Panc1 (cell line): Measurements from ENCODE around the gene ANKRD13A. TPM values are rescaled to one million over a fixed set of nuclear protein-coding genes. Genes with fewer than 3 reads are reported as not detected.

ENCODE experiments used
- ATAC-seq: fragments of 200-7000 bp; cut with Tn5 transposase; 2 replicates; pipeline ENCODE4 v1.9.1; 2020; ENCODE audit warnings: mild to moderate bottlenecking, moderate library complexity
- BruUV-seq: library from RNA; stranded (reverse); fragments of 400-500 nt; replicated peaks from 2 replicates; lab custom pipeline; 2021; lab: Mats Ljungman, UMichigan
- CTCF ChIA-PET: fragments of 300-600 bp; sonication (Branson Sonifier 250); formaldehyde crosslinking; loops from one replicate; lab custom pipeline; 2022; ENCODE audit warnings: antibody characterized with exemption; lab: Charles Lee
- POLR2A ChIA-PET: fragments of 300-600 bp; sonication (Branson Sonifier 250); formaldehyde crosslinking; loops from one replicate; lab custom pipeline; 2022; ENCODE audit warnings: antibody characterized with exemption; lab: Charles Lee
- DNase-seq: peaks from one replicate; pipeline ENCODE4 v3.0.0-alpha.2; 2010; ENCODE audit warnings: low read depth, low spot score
- H3K27ac ChIP-seq: 2 replicates; pipeline ENCODE4 v1.5.1; 2011; ENCODE audit warnings: mild to moderate bottlenecking, low read length, inconsistent platforms
- H3K27me3 ChIP-seq: fragments of 200-500 bp; sonication (Bioruptor generic); 2 replicates; pipeline ENCODE4 v1.6.0; 2014; ENCODE audit warnings: low read length, inconsistent platforms; ENCODE audit not compliant: control insufficient read depth, insufficient read depth
- H3K36me3 ChIP-seq: fragments of 200-500 bp; sonication (Bioruptor generic); 2 replicates; pipeline ENCODE4 v1.5.1; 2014; ENCODE audit warnings: inconsistent platforms, mild to moderate bottlenecking, low read length, moderate library complexity; ENCODE audit not compliant: control insufficient read depth, insufficient read depth
- H3K4me1 ChIP-seq: 2 replicates; pipeline ENCODE4 v1.5.1; 2011; ENCODE audit warnings: inconsistent platforms, mild to moderate bottlenecking, low read length, moderate library complexity; ENCODE audit not compliant: control insufficient read depth, insufficient read depth
- H3K4me3 ChIP-seq, 2 experiments: 2 replicates each; pipeline ENCODE4 v1.5.1; 2011 to 2012; ENCODE audit warnings: low read depth in 2 of 2, low read length in 2 of 2, mild to moderate bottlenecking in 2 of 2, inconsistent platforms in 1 of 2, moderate library complexity in 1 of 2
- H3K9me3 ChIP-seq: fragments of 200-500 bp; sonication (Bioruptor generic); 2 replicates; pipeline ENCODE4 v1.5.1; 2014; ENCODE audit warnings: low read depth, mild to moderate bottlenecking, inconsistent platforms, low read length, moderate library complexity; ENCODE audit not compliant: control insufficient read depth, insufficient read depth
- POLR2AphosphoS5 ChIP-seq: IDR thresholded peaks from 2 replicates; pipeline ENCODE4 v1.6.1; 2012; ENCODE audit warnings: mild to moderate bottlenecking, low read depth, low read length, moderate library complexity
- SIN3A ChIP-seq: IDR thresholded peaks from 2 replicates; pipeline ENCODE4 v1.6.1; 2012; ENCODE audit warnings: low read depth, mild to moderate bottlenecking, low read length, moderate library complexity, borderline replicate concordance; ENCODE audit not compliant: insufficient read depth
- TCF7L2 ChIP-seq: IDR thresholded peaks from 2 replicates; pipeline ENCODE4 v1.6.1; 2011; ENCODE audit warnings: mild to moderate bottlenecking, low read depth, low read length, inconsistent platforms
- in situ Hi-C: cut with HindIII; loops from 2 replicates; pipeline ENCODE4 v1.10.0; 2016; ENCODE audit warnings: low sequenced_read_pairs, low pct_unique_long_range_greater_than_20kb
- intact Hi-C: fragments of 100-400 bp; cut with micrococcal nuclease; formaldehyde crosslinking; loops from one replicate; pipeline ENCODE4 v1.10.0; 2022; ENCODE audit not compliant: unreplicated experiment
- total RNA-seq: library from RNA; stranded (reverse); gene quantifications from one replicate; pipeline ENCODE4 v1.2.1, GENCODE V29; 2021; ENCODE audit not compliant: unreplicated experiment
- TF ChIP-seq, protein P1 (sequence below): fragments of 450-650 bp; IDR thresholded peaks from 2 replicates; pipeline ENCODE4 v1.5.1; 2017; ENCODE audit warnings: mild to moderate bottlenecking
- TF ChIP-seq, protein P2 (sequence below), 2 experiments: IDR thresholded peaks; 2 replicates each; pipeline ENCODE4 v1.6.1; 2011 to 2012; ENCODE audit warnings: low read depth in 2 of 2, control low read depth in 1 of 2, low read length in 1 of 2, mild to moderate bottlenecking in 1 of 2, moderate library complexity in 1 of 2; ENCODE audit not compliant: insufficient read depth in 1 of 2

The ANKRD13A gene
- total RNA-seq, 1 experiment from 2014 or later = 34.4 TPM

DNA sequence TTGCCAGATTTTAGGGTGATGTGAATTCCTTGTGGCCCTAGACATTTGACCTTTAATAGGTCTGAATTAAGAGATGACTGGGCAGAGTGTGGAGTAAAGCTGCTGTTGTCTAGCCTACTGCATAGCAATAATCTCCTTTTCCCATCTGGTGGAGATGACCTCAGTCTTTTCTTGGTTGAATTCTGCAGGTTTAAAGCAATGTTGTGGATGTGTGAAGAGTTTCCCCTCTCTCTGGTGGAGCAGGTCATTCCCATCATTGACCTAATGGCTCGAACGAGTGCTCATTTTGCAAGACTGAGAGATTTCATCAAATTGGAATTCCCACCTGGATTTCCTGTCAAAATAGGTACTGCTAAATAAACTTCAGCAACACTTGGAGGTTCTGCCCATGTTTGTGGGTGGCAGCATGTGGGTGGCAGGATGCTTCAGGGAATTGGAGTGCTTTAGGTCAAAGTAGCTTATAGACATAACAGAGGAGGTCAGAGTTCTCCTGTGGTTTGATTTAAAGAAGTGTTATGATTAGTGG lies 30.1 kb downstream of the ANKRD13A start:
- no peak for ATAC-seq
- POLR2A ChIA-PET = no interaction called here
- BruUV-seq = no TSS peak
- in situ Hi-C loops (no loop called here), intact Hi-C loops (no loop called here)
- DNase-seq = no peak
- H3K27ac ChIP-seq = no peak overlapping the region
- H3K4me3 ChIP-seq = no peak overlapping the region
- CTCF ChIA-PET = no interaction called here
- no peaks in the 10 kb centered on the region for H3K9me3 ChIP-seq
- no peaks in the 10 kb centered on the region for H3K27me3 ChIP-seq
- TF ChIP-seq, protein P1, sequence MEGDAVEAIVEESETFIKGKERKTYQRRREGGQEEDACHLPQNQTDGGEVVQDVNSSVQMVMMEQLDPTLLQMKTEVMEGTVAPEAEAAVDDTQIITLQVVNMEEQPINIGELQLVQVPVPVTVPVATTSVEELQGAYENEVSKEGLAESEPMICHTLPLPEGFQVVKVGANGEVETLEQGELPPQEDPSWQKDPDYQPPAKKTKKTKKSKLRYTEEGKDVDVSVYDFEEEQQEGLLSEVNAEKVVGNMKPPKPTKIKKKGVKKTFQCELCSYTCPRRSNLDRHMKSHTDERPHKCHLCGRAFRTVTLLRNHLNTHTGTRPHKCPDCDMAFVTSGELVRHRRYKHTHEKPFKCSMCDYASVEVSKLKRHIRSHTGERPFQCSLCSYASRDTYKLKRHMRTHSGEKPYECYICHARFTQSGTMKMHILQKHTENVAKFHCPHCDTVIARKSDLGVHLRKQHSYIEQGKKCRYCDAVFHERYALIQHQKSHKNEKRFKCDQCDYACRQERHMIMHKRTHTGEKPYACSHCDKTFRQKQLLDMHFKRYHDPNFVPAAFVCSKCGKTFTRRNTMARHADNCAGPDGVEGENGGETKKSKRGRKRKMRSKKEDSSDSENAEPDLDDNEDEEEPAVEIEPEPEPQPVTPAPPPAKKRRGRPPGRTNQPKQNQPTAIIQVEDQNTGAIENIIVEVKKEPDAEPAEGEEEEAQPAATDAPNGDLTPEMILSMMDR = no peak
- TF ChIP-seq, protein P2, sequence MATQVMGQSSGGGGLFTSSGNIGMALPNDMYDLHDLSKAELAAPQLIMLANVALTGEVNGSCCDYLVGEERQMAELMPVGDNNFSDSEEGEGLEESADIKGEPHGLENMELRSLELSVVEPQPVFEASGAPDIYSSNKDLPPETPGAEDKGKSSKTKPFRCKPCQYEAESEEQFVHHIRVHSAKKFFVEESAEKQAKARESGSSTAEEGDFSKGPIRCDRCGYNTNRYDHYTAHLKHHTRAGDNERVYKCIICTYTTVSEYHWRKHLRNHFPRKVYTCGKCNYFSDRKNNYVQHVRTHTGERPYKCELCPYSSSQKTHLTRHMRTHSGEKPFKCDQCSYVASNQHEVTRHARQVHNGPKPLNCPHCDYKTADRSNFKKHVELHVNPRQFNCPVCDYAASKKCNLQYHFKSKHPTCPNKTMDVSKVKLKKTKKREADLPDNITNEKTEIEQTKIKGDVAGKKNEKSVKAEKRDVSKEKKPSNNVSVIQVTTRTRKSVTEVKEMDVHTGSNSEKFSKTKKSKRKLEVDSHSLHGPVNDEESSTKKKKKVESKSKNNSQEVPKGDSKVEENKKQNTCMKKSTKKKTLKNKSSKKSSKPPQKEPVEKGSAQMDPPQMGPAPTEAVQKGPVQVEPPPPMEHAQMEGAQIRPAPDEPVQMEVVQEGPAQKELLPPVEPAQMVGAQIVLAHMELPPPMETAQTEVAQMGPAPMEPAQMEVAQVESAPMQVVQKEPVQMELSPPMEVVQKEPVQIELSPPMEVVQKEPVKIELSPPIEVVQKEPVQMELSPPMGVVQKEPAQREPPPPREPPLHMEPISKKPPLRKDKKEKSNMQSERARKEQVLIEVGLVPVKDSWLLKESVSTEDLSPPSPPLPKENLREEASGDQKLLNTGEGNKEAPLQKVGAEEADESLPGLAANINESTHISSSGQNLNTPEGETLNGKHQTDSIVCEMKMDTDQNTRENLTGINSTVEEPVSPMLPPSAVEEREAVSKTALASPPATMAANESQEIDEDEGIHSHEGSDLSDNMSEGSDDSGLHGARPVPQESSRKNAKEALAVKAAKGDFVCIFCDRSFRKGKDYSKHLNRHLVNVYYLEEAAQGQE (IDR thresholded peaks at IDR 0.05; ENCODE audit: insufficient read depth in 1 of 2, low read depth in 2 of 2, low read length in 1 of 2) = no peak
- TF ChIP-seq SIN3A (no peak), POLR2AphosphoS5 (no peak), TCF7L2 (no peak)
- H3K4me1 ChIP-seq = peaks cover 6% of the 10 kb centered on the region
- peaks cover 3% of the 10 kb centered on the region; the same call in 1 of the 2 replicates for H3K36me3 ChIP-seq

DNA sequence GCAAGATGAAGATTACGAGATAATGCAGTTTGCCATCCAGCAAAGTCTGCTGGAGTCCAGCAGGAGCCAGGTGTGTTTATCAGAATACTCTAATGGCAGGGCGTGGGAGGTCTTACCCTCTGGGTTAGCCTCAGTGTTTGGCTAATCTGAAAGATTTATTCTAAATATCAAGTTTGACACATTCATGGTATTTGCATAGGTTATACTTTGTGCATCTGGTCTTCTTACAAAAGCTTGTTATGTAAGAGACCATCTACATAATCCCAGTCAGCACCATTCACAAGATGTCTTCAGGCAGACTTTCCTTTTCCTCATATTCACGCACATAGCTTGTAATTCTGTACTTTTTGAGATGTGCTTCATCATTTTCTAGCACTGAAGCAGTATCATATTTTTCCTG lies 34.7 kb downstream of the ANKRD13A start:
- H3K27me3 ChIP-seq = no peaks in the 10 kb centered on the region
- no peaks in the 10 kb centered on the region for H3K9me3 ChIP-seq
- no peak for ATAC-seq
- BruUV-seq = no TSS peak
- ChIA-PET CTCF (interaction anchor here (0.7 kb wide), 1 partner anchor 179 kb away, joined by 3 read pairs; no protein-coding TSS in a partner anchor), POLR2A (no interaction called here)
- DNase-seq = no peak
- H3K36me3 ChIP-seq = no peaks in the 10 kb centered on the region; the same call in 1 of the 2 replicates
- TF ChIP-seq TCF7L2 = no peak
- no peak overlapping the region for H3K27ac ChIP-seq
- H3K4me3 ChIP-seq = no peak overlapping the region
- in situ Hi-C loops (no loop called here), intact Hi-C loops (no loop called here)
- H3K4me1 ChIP-seq = peaks cover 20% of the 10 kb centered on the region

DNA sequence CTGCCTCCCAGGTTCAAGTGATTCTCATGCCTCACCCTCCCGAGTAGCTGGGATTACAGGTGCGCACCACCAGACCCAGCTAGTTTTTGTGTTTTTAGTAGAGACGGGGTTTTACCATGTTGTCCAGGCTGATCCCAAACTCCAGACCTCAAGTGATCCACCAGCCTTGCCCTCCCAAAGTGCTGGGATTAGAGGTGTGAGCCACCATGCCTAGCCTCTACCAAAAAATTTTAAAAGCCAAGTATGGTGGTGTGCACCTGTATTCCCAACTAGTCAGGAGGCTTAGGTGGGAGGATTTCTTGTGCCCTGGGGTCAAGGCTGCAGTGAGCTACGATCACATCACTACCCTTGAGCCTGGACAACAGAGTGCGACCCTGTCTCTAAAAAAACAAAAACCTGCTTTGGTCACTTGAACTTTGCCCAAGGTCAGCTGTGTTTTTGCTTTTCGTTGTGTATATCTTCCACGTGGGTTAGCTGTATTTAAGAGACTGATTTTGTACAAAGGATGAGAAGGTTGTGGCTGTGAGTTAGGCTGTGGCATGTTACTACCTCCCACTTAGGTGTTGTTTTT lies 36.4 kb downstream of the ANKRD13A start:
- POLR2A ChIA-PET = no interaction called here

More for the DNA sequence above, 36.4 kb downstream of the ANKRD13A start:
- BruUV-seq = no TSS peak
- Histone ChIP-seq H3K4me3 (no peak overlapping the region), H3K4me1 (peaks cover 37% of the 10 kb centered on the region), H3K27ac (no peak overlapping the region; the same call in 1 of the 2 replicates), H3K9me3 (no peaks in the 10 kb centered on the region), H3K36me3 (no peaks in the 10 kb centered on the region; the same call in 1 of the 2 replicates), H3K27me3 (no peaks in the 10 kb centered on the region)
- ATAC-seq (no peak), DNase-seq (no peak)
- intact Hi-C loops (no loop called here), in situ Hi-C loops (no loop called here)
- TF ChIP-seq POLR2AphosphoS5 (no peak), SIN3A (no peak), TCF7L2 (no peak)
- TF ChIP-seq, protein P1 = no peak
- TF ChIP-seq, protein P2 (IDR thresholded peaks at IDR 0.05; ENCODE audit: insufficient read depth in 1 of 2, low read depth in 2 of 2, low read length in 1 of 2) = no peak
- CTCF ChIA-PET = no interaction called here
